HG03196 (cell line): ENCODE measurements around the gene HES6.

ENCODE experiments used
- ATAC-seq: cut with Tn5 transposase; IDR thresholded peaks from one replicate; pipeline ENCODE4 v1.9.1; 2021; ENCODE audit not compliant: unreplicated experiment

Gene HES6

GRCh38 chr2:238239863-238240756, at the start of gene HES6:
Gene HES6 (minus strand): TSS chr2:238240038. CDS start chr2:238239905, 133 bp downstream.
- ATAC-seq, result peak; percentile 84

GRCh38 chr2:238289574-238289973, 49.7 kb upstream of the HES6 start:
- no peak for ATAC-seq

GRCh38 chr2:238288650-238289573, 49.1 kb upstream of the HES6 start:
- ATAC-seq, result peak; percentile 91

GRCh38 chr2:238287737-238288649, 48.2 kb upstream of the HES6 start, which contains the start of gene PER2:
Gene PER2 (minus strand): TSS chr2:238288610. CDS start chr2:238277936, 10,674 bp downstream.
- peak; percentile 30 for ATAC-seq

GRCh38 chr2:238286987-238287736, 47.3 kb upstream of the HES6 start:
- no peak for ATAC-seq

GRCh38 chr2:238286551-238286950, 46.7 kb upstream of the HES6 start:
- ATAC-seq, result no peak

GRCh38 chr2:238286095-238286494, 46.3 kb upstream of the HES6 start:
- no peak for ATAC-seq

GRCh38 chr2:238285653-238286082, 45.8 kb upstream of the HES6 start:
- ATAC-seq, result no peak

- no peak for ATAC-seq
Measured at GRCh38 chr2:238284802-238285515, 45.1 kb upstream of the HES6 start.

- no peak for ATAC-seq
Measured at GRCh38 chr2:238282861-238283738, 43.3 kb upstream of the HES6 start.

GRCh38 chr2:238281826-238282480, 42.1 kb upstream of the HES6 start:
- no peak for ATAC-seq

GRCh38 chr2:238280083-238280825, 40.4 kb upstream of the HES6 start:
- no peak for ATAC-seq

GRCh38 chr2:238279324-238279682, 39.5 kb upstream of the HES6 start:
- ATAC-seq, result no peak

- no peak for ATAC-seq
Measured at GRCh38 chr2:238278626-238279323, 38.9 kb upstream of the HES6 start.

GRCh38 chr2:238277695-238278094, 37.9 kb upstream of the HES6 start:
- ATAC-seq, result no peak

- ATAC-seq, result no peak
Measured at GRCh38 chr2:238274152-238274865, 34.5 kb upstream of the HES6 start.
